SK-N-SH treated with all-trans-retinoic acid at 6 μM for 48 hours (cell line): ENCODE measurements around the gene NCF2.

ENCODE experiments used
- ATAC-seq: fragments of 200-7000 bp; cut with Tn5 transposase; 3 replicates; pipeline ENCODE4 v1.9.1; 2020; ENCODE audit warnings: mild to moderate bottlenecking, moderate library complexity
- ARNTL ChIP-seq: fragments of 450-650 bp; formaldehyde crosslinking; IDR thresholded peaks from 2 replicates; pipeline ENCODE4 v1.5.0; 2020; ENCODE audit warnings: low read depth, mild to moderate bottlenecking, moderate library complexity, borderline replicate concordance
- BACH2 ChIP-seq: fragments of 250-450 bp; sonication (Bioruptor Pico); IDR thresholded peaks from 2 replicates; pipeline ENCODE4 v1.9.0; 2021; ENCODE audit warnings: mild to moderate bottlenecking, borderline replicate concordance
- CSDC2 ChIP-seq: fragments of 250-450 bp; sonication (Bioruptor Pico); IDR thresholded peaks from 2 replicates; pipeline ENCODE4 v1.5.0; 2020; ENCODE audit warnings: mild to moderate bottlenecking, moderate library complexity
- ESRRG ChIP-seq: fragments of 250-450 bp; sonication (Bioruptor Pico); IDR thresholded peaks from 2 replicates; pipeline ENCODE4 v1.6.1; 2021; ENCODE audit warnings: mild to moderate bottlenecking
- GLIS3 ChIP-seq: fragments of 250-450 bp; sonication (Bioruptor Pico); IDR thresholded peaks from 2 replicates; pipeline ENCODE4 v1.5.0; 2020; ENCODE audit warnings: mild to moderate bottlenecking, moderate library complexity
- ISL1 ChIP-seq: fragments of 250-450 bp; sonication (Bioruptor Pico); IDR thresholded peaks from 2 replicates; pipeline ENCODE4 v2.1.2; 2022; ENCODE audit warnings: mild to moderate bottlenecking, moderate library complexity
- OSR1 ChIP-seq: fragments of 250-450 bp; sonication (Bioruptor Pico); IDR thresholded peaks from 2 replicates; pipeline ENCODE4 v1.8.0; 2022; ENCODE audit warnings: moderate library complexity, mild to moderate bottlenecking, inconsistent platforms
- POU6F1 ChIP-seq: fragments of 250-450 bp; sonication (Bioruptor Pico); IDR thresholded peaks from 2 replicates; pipeline ENCODE4 v1.8.0; 2021; ENCODE audit warnings: low read depth, mild to moderate bottlenecking, moderate library complexity, borderline replicate concordance
- PPARA ChIP-seq: fragments of 250-450 bp; sonication (Bioruptor Pico); IDR thresholded peaks from 2 replicates; pipeline ENCODE4 v1.5.0; 2020; ENCODE audit warnings: mild to moderate bottlenecking, borderline replicate concordance
- SNAI2 ChIP-seq: fragments of 250-450 bp; sonication (Bioruptor Pico); IDR thresholded peaks from 2 replicates; pipeline ENCODE4 v1.5.0; 2020; ENCODE audit warnings: mild to moderate bottlenecking, moderate library complexity
- TCF4 ChIP-seq: fragments of 250-450 bp; sonication (Bioruptor Pico); IDR thresholded peaks from 2 replicates; pipeline ENCODE4 v1.8.0; 2021; ENCODE audit warnings: mild to moderate bottlenecking, moderate library complexity, borderline replicate concordance
- TOX ChIP-seq: fragments of 250-450 bp; sonication (Bioruptor Pico); IDR thresholded peaks from 2 replicates; pipeline ENCODE4 v1.8.0; 2021; ENCODE audit warnings: mild to moderate bottlenecking, moderate library complexity, borderline replicate concordance
- ZC3H10 ChIP-seq: fragments of 250-450 bp; sonication (Bioruptor Pico); IDR thresholded peaks from 2 replicates; pipeline ENCODE4 v1.5.1; 2021; ENCODE audit warnings: mild to moderate bottlenecking, moderate library complexity
- ZFP3 ChIP-seq: fragments of 250-450 bp; sonication (Bioruptor Pico); IDR thresholded peaks from 2 replicates; pipeline ENCODE4 v1.5.0; 2020; ENCODE audit warnings: mild to moderate bottlenecking, moderate library complexity
- ZFP30 ChIP-seq: fragments of 450-650 bp; formaldehyde crosslinking; IDR thresholded peaks from 2 replicates; pipeline ENCODE4 v1.5.0; 2022; ENCODE audit warnings: mild to moderate bottlenecking, moderate library complexity
- ZNF565 ChIP-seq: fragments of 450-650 bp; formaldehyde crosslinking; conservative IDR thresholded peaks from 2 replicates; pipeline ENCODE4 v1.5.0; 2020; ENCODE audit warnings: low read depth, mild to moderate bottlenecking, moderate library complexity
- ZNF70 ChIP-seq: fragments of 450-650 bp; formaldehyde crosslinking; IDR thresholded peaks from 2 replicates; pipeline ENCODE4 v1.5.0; 2020; ENCODE audit warnings: mild to moderate bottlenecking, moderate library complexity
- ZNF8 ChIP-seq: fragments of 450-650 bp; formaldehyde crosslinking; IDR thresholded peaks from 2 replicates; pipeline ENCODE4 v1.5.0; 2020; ENCODE audit warnings: mild to moderate bottlenecking, moderate library complexity
- TF ChIP-seq, protein P1 (sequence below): fragments of 250-450 bp; sonication (Bioruptor Pico); IDR thresholded peaks from 2 replicates; pipeline ENCODE4 v1.5.0; 2020; ENCODE audit warnings: mild to moderate bottlenecking, moderate library complexity
- TF ChIP-seq, protein P2 (sequence below): fragments of 250-450 bp; sonication (Bioruptor Pico); IDR thresholded peaks from 2 replicates; pipeline ENCODE4 v1.5.1; 2020; ENCODE audit warnings: low read depth, mild to moderate bottlenecking, moderate library complexity
- TF ChIP-seq, protein P3 (sequence below): fragments of 250-450 bp; sonication (Bioruptor Pico); IDR thresholded peaks from 2 replicates; pipeline ENCODE4 v1.8.0; 2020; ENCODE audit warnings: mild to moderate bottlenecking, moderate library complexity, borderline replicate concordance
- TF ChIP-seq, protein P4 (sequence below): fragments of 250-450 bp; sonication (Bioruptor Pico); IDR thresholded peaks from 2 replicates; pipeline ENCODE4 v1.5.1; 2021; ENCODE audit warnings: mild to moderate bottlenecking, moderate library complexity

NCF2 gene

DNA sequence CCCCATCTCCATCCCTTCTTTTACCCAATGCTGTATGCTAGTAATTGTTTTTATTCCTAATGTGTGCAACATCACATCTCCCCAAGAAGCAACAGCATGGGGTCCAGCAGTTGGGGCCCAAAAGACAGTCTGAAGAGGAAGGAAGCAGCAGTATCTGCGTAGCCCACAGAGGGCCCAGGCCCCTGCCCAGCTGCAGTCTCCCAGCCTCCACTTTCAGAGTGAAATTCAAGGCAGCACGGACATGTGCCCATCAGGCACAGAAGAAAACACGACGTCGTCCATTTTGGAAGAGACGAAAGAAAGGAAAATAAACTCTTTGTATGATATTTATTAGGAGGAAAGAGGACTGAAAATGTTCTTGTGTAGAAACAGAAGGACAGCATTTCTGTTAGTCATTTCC lies 37.4 kb downstream of the NCF2 start:
- ATAC-seq: no peak
- TF ChIP-seq ZNF565 (CRISPR knock-in tag) (no peak), OSR1 (no peak), ZNF8 (CRISPR knock-in tag) (no peak)

DNA sequence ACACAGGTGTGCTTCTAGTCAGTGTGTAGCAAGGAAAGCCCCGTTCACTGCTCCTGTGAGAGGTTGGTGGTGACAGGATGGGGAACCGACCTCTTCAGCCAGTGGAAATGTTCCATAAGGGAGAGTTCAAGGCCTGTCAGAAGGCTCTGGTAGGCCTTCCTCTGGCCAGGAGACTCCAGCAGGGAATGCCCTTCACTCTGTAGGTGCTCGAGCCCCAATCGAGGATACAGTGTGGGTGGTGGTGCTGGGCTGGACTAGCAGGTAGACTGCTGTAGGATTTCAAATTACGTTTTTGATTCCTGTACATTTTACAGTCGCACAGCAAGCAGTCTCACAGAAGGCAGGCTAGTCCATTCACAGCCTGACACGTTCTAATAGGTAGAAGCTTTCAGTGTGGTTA lies 37.8 kb downstream of the NCF2 start:
- TF ChIP-seq ZNF8 (CRISPR knock-in tag): no peak
- no peak for TF ChIP-seq ISL1
- TF ChIP-seq, protein P1, sequence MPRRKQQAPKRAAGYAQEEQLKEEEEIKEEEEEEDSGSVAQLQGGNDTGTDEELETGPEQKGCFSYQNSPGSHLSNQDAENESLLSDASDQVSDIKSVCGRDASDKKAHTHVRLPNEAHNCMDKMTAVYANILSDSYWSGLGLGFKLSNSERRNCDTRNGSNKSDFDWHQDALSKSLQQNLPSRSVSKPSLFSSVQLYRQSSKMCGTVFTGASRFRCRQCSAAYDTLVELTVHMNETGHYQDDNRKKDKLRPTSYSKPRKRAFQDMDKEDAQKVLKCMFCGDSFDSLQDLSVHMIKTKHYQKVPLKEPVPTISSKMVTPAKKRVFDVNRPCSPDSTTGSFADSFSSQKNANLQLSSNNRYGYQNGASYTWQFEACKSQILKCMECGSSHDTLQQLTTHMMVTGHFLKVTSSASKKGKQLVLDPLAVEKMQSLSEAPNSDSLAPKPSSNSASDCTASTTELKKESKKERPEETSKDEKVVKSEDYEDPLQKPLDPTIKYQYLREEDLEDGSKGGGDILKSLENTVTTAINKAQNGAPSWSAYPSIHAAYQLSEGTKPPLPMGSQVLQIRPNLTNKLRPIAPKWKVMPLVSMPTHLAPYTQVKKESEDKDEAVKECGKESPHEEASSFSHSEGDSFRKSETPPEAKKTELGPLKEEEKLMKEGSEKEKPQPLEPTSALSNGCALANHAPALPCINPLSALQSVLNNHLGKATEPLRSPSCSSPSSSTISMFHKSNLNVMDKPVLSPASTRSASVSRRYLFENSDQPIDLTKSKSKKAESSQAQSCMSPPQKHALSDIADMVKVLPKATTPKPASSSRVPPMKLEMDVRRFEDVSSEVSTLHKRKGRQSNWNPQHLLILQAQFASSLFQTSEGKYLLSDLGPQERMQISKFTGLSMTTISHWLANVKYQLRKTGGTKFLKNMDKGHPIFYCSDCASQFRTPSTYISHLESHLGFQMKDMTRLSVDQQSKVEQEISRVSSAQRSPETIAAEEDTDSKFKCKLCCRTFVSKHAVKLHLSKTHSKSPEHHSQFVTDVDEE (CRISPR knock-in tag): no peak
- TF ChIP-seq ESRRG (CRISPR knock-in tag): no peak
- TF ChIP-seq OSR1: no peak
- TF ChIP-seq TOX (CRISPR knock-in tag): no peak
- no peak for TF ChIP-seq CSDC2 (CRISPR knock-in tag)
- TF ChIP-seq SNAI2 (CRISPR knock-in tag): no peak
- TF ChIP-seq GLIS3: no peak
- no peak for ATAC-seq

DNA sequence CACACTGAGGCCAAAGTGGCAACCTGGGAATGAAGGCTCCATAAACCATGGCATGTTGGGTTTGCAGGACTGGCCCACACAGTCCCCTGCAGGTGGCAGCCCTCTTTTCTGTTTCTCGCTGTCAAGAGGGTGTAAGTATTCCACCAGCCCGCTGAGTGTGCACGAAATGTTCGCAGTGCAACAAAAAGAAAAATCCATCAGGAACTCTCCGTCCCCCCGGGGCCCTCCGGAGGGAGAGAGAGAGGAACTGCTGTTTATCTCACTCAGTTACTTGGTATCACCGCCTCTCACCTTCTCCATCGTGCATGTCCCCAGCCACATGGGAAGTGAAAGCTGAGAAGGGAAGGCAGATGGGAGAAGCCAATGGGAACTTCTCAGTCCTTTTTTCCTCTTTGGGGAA lies 38.3 kb downstream of the NCF2 start:
- ATAC-seq: no peak
- no peak for TF ChIP-seq TCF4 (CRISPR knock-in tag)
- TF ChIP-seq ZFP3: no peak
- TF ChIP-seq BACH2 (CRISPR knock-in tag): no peak
- TF ChIP-seq ZNF70: no peak
- TF ChIP-seq, protein P2, sequence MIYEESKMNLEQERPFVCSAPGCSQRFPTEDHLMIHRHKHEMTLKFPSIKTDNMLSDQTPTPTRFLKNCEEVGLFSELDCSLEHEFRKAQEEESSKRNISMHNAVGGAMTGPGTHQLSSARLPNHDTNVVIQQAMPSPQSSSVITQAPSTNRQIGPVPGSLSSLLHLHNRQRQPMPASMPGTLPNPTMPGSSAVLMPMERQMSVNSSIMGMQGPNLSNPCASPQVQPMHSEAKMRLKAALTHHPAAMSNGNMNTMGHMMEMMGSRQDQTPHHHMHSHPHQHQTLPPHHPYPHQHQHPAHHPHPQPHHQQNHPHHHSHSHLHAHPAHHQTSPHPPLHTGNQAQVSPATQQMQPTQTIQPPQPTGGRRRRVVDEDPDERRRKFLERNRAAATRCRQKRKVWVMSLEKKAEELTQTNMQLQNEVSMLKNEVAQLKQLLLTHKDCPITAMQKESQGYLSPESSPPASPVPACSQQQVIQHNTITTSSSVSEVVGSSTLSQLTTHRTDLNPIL (CRISPR knock-in tag): no peak
- TF ChIP-seq, protein P3, sequence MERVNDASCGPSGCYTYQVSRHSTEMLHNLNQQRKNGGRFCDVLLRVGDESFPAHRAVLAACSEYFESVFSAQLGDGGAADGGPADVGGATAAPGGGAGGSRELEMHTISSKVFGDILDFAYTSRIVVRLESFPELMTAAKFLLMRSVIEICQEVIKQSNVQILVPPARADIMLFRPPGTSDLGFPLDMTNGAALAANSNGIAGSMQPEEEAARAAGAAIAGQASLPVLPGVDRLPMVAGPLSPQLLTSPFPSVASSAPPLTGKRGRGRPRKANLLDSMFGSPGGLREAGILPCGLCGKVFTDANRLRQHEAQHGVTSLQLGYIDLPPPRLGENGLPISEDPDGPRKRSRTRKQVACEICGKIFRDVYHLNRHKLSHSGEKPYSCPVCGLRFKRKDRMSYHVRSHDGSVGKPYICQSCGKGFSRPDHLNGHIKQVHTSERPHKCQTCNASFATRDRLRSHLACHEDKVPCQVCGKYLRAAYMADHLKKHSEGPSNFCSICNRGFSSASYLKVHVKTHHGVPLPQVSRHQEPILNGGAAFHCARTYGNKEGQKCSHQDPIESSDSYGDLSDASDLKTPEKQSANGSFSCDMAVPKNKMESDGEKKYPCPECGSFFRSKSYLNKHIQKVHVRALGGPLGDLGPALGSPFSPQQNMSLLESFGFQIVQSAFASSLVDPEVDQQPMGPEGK (CRISPR knock-in tag): no peak
- no peak for TF ChIP-seq SNAI2 (CRISPR knock-in tag)
- TF ChIP-seq ARNTL (CRISPR knock-in tag): no peak
- no peak for TF ChIP-seq CSDC2 (CRISPR knock-in tag)
- no peak for TF ChIP-seq OSR1
- no peak for TF ChIP-seq ESRRG (CRISPR knock-in tag)
- no peak for TF ChIP-seq ZC3H10 (CRISPR knock-in tag)
- TF ChIP-seq ISL1: no peak
- no peak for TF ChIP-seq PPARA
- no peak for TF ChIP-seq ZNF565 (CRISPR knock-in tag)
- no peak for TF ChIP-seq POU6F1 (CRISPR knock-in tag)
- no peak for TF ChIP-seq TOX (CRISPR knock-in tag)
- TF ChIP-seq, protein P4, sequence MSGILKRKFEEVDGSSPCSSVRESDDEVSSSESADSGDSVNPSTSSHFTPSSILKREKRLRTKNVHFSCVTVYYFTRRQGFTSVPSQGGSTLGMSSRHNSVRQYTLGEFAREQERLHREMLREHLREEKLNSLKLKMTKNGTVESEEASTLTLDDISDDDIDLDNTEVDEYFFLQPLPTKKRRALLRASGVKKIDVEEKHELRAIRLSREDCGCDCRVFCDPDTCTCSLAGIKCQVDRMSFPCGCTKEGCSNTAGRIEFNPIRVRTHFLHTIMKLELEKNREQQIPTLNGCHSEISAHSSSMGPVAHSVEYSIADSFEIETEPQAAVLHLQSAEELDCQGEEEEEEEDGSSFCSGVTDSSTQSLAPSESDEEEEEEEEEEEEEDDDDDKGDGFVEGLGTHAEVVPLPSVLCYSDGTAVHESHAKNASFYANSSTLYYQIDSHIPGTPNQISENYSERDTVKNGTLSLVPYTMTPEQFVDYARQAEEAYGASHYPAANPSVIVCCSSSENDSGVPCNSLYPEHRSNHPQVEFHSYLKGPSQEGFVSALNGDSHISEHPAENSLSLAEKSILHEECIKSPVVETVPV (CRISPR knock-in tag): no peak
- TF ChIP-seq, all 23 proteins: peak for 0

DNA sequence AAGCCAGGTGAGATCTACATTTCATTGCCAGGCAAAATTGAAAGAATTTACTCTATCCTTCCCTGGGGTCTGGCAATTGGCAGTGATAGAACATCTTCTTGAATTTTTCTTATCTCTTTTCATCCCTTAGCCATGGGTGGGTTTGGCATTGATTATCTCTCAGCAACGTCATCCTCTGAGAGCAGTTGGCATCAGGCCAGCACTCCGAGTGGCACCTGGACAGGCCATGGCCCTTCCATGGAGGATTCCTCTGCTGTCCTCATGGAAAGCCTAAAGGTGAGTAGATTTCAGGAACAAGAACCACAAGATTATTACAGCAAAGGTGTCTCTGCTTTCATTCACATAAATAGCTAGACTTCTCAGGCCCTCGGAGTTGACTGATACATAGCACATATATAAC lies 39.3 kb downstream of the NCF2 start:
- ATAC-seq: no peak
- TF ChIP-seq ZNF8 (CRISPR knock-in tag): no peak
- no peak for TF ChIP-seq POU6F1 (CRISPR knock-in tag)
- no peak for TF ChIP-seq ESRRG (CRISPR knock-in tag)
- TF ChIP-seq, protein P4 (CRISPR knock-in tag): no peak
- TF ChIP-seq TCF4 (CRISPR knock-in tag): no peak
- TF ChIP-seq ZFP30 (CRISPR knock-in tag): no peak
- no peak for TF ChIP-seq PPARA
- TF ChIP-seq, protein P2 (CRISPR knock-in tag): no peak
- TF ChIP-seq ARNTL (CRISPR knock-in tag): no peak
- no peak for TF ChIP-seq OSR1
- no peak for TF ChIP-seq ZC3H10 (CRISPR knock-in tag)
